GM21528 (cell line): ENCODE results near the gene RNU1-1.
A peak's percentile ranks its signal among the peaks of the same experiment; 100 is the strongest.
"Not testable (repeated sequence)": the region's sequence is repeated elsewhere in the genome, so short reads cannot be mapped to it uniquely, and the experiment has no call there.

Experiments used
- ATAC-seq: cut with Tn5 transposase; IDR thresholded peaks from one replicate; pipeline ENCODE4 v1.9.1; 2021; ENCODE audit warnings: mild to moderate bottlenecking, moderate library complexity; ENCODE audit not compliant: unreplicated experiment, low FRiP score

RNU1-1 gene

DNA sequence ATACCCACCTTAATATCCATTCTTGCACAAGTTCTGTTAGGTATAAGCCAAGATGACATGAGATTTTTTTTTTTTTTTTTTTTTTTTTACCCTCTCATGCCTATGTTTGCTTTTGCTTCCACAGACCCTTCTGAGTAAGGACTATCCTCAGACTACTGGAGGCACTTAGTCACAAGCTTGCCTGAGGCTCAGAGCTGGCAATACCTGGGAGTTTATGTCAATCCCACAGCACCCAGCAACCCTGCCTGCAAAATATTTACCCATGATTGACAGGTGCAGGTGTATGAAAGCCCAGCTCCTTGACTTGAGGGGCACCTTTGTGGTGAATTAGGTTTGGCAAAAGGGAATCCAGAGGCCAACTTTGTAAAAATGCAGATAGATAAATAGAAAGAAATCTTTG is 11.7 kb upstream of the RNU1-1 start:
- ATAC-seq, result not testable (repeated sequence)

DNA sequence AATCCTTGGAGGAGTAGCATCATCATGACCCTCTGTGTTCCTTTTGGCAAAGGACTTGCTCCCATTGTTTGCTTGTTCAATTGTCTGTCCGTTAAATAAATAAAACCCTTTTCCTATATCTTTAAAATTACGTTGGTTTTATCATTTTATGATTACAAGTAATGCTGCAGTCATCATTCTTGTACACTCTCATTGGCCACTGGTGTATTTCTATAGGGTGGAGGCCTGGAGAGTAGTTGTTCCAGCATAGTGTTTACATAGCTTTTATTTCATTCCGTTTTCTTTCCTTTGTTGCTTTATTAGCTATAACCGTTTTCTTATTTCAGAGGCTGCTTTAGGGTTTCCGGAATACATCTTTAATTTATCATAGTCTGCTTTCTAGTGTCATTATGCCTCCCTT is 7.6 kb upstream of the RNU1-1 start:
- ATAC-seq, result not testable (repeated sequence)

DNA sequence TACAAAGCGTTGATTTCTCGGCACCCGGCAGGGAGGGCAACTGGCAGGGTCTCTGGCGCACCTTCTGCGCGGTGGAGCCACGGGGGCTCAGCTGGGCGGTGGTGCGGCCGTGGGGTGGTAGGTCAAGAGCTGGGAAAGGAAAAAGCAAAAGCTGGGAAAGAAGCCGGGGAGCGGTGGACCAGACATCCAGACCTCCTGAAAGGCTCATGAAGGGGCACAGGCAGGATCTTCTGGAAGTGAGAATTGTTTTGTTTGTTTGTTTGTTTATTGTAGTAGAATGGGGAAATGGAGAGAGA is 7.2 kb upstream of the RNU1-1 start:
- ATAC-seq, result no peak

DNA sequence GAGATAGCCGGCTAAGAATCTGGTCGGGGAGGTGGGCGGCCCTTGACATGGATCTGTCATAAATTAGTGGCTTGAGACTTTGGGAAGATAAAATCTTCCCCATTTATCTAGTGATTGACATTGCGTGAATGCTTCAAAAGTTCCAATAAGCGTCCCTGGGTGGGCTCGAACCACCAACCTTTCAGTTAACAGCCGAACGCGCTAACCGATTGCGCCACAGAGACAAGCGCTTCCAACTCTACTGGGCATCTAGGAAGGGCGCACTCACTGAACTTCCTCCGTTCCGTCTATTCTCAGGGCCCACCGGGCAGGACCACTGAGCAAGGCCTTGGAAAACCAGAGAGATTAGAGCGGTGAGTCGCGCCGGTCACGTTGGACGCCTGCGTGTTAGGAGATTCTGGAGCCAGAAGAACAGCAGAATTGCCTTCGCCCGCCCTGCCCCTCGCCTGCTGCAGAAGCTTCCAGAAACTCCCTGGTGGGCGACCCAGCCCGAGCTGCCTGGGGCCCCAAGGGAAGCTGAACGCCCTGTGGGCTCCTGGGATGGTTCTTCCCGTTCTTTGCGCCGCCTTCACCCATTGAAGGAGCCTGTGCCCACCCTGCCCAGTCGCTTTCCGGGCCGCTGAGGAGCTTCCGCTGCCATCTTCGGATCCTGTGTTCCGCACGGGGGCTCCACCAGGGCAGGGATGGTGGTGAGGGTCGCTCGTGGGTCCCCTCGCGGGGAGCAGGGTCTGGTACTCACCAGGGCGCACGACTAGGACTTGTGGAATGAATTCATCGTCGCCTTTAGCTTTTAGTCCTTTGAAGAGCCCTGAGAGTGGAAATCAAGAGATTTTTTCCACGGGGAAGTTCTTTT is 6.6 kb upstream of the RNU1-1 start:
- not testable (repeated sequence) for ATAC-seq

DNA sequence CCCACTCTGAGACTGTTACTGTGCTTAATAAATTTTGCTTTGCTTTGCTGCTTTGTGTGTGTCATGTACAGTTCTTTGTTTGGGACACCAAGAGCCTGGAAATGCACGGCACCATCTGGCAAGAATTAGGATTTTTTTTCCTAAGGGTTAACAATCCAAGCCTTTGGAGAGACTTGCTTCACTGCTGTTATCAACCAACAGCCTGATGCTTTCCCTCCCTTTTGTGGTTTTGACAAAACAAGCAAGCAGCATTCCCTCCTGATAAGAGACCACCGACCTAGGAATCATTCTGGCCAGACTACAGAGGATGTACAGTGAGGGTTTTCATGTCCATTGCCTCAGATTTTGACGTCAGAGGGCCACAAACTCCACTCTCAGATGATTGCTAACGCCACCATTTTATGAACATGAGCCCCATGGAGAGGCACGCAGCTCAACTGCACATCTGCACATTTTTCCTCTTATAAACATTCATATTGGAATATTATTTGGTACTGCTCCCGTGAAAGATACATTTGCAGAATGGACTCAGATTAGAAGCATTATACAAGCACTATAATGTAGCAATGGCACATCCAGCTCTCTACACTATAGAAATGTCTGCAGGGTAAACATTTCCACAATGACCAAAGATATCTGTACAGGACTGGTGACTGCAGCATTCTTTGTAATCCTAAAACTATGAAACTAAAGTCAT is 5.3 kb upstream of the RNU1-1 start:
- not testable (repeated sequence) for ATAC-seq

DNA sequence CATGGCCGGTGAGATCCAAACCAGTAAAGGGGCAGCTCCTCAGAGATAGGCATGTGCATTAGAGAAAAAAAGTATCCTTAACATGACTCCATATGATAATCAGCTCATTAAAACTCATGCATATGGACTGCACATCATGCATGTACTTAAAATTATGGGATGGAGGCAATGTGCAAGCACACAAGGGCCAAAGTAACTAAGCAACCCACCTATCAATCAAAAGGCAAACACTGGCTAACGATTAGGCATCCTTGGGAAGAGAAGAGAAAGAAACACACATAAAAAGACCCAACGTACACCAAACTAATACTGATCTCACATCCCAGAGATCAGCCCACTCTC is 4.8 kb upstream of the RNU1-1 start:
- ATAC-seq, result not testable (repeated sequence)

DNA sequence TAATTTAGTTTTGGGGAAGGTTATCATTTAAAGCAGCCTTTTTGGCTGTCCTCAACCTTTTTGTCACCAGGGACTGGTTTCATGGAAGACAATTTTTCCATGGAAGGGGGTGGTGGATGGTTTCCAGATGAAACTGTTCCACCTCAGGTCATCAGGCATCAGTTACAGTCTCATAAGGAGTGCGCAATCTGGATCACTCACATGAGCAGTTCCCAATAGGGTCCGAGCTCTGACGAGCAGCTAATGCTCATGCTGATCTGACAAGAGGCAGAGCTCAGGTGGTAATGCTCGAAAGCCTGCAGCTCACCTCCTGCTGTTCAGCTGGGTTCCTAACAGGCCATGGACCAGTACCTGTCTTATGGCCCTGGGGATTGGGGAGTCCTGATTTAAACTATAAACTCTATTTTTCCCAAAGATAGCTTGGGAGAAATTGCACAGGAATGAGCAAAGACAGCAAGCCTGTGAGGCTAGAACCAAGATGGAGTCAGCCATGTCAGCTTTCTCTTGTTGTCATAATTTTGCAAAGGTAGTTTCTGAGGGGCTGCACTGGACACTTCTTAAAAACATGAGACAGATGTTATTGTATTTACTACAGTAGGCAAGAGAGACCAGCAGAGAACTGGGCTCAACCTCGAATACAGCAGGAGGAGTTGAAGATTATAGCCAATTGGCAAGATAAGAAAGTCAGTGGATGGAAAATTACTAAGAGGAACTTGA is 2.8 kb upstream of the RNU1-1 start:
- ATAC-seq, result not testable (repeated sequence)

DNA sequence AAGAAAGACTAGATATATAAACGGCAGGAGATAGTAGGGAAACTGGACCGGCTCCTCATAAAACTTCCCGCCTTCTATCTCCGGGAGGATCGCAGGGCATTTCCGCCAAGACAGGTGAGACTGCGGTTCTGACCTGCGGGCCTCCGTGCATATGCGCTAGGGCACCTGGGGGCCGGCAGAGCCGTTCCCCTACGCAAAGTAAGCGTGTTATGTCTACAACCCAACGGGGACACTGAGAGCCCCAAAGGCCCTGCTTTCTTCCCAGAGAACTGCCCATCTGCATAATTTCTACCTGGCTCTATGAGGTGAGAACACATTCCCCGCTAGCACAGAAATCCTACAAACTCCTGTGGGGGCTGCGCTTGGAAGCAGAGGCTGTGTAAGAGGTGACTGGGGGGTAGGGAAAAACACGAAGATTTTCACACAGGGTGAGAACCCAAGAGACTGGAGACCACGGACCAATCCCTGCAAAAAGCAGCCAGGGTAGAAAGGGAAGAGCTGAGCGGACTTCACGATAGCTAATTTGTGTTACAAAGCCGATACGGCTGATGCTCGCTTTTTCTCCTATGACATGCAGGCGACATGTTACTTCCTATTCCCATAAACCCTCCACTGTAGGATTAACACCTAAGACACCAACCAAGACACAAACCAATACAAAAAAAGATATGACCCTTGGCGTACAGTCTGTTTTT is 526 bp downstream of the RNU1-1 start:
- peak; percentile 90 for ATAC-seq

DNA sequence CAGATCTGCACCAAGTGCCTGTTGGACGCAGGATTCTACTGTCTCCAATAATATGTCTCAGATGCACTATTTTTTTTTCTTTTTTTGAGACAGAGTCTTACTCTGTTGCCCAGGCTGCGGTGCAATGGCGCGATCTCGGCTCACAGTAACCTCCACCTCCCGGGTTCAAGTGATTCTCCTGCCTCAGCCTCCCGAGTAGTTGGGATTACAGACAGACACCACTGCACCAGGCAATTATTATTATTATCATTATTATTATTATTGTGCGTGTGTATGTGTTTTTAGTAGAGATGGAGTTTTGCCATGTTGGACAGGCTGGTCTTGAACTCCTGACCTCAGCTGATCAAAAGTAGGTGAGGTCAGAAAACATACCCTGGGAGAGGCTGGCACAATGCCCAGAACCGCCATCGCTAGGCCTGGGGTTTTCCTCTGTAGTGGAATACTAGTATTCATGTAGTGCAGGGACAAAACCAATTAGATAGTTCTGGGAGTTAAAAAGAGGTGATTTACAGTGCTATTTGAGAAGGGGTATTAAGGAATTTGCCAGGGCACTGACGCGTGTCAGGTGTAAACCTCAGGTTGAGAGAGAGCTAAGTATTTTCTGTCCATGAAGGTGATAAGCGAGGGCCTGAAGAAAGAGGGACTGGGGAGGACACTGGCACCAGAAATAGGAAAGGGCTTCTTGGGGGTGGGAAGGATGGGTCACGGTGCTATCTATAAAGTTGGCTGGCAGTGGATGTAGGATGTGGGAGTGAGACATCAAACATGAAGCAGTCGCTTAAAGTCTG is 1.3 kb downstream of the RNU1-1 start:
- not testable (repeated sequence) for ATAC-seq

DNA sequence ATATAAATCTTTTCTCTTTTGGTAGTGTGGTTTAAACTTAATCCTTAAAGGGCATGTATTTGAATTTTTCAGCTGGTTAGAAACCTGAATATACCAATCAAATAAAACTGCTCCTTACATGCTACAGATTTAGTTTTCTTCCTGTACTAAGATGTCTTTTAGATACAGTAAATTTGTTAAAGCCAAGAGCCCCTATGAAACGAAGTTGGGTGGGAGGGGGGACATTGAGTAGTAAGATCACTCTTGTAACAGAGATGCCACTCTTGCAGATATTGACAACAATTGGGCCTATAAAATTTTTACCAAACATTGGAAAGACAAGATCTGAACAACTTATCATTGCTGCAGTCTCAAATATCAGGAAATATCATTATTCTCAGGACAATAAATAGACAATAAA is 2.2 kb downstream of the RNU1-1 start:
- not testable (repeated sequence) for ATAC-seq

DNA sequence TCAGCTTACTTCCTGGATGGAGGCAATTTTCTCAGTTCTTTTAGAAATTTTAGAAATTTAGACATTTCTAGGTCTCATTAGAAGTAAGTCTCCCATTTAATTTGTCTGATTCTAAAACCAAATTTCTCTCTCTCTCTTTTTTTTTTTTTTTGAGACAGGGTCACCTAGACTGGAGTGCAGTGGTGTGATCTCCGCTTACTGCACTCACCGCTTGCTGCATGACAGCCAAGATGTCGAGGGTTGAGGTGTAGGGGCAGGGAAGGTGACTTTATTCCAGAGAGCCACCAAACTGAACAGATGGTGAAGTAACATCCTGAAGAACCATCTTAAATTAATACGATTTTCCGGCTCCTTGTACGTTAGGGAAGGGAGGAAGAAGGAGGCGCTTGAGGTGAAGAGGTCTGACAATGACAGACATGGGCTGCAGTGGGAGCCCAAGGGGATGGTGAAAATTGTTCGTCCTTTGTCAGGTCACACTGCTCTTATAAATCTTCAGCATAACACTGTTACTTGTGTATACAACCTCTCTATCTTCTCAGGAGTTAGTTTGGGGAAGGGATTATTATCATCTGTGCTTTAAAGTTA is 5.1 kb downstream of the RNU1-1 start:
- ATAC-seq, result not testable (repeated sequence)

DNA sequence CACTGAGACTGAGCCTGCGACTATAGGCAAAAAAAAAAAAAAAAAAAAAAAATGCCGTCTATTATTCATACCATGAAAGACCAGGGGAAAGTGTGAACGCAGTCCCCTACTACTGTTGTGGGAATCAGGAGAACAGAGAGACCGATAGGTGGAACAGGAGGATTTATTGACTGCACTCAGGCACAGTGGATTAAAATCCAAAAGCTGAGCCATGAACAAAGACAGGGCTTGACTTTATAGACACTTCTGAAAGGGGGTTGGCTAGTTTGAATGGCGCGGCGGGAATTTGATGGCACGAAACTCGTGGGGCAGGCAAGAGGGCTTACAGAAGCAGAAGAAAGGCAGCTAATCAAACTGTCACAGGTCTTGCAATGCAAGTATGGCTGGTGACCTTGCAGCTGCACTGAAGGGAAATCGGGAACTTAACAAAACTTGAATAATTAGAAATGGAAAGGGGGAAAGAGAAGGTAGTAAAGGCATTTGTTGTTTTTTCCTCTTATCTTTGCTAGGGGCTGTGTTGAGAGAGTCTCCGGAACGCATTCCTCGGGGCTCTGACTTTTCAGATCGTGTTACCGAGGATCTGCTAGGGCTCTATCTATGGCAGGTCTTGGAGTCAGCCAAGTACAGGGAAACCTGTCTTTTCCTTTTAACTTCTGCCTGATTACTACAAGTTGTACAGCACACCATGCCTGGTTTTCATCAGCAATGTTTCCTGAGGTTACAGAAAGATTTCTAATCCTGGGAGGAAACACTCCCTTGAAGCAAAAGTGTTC is 7.5 kb downstream of the RNU1-1 start:
- not testable (repeated sequence) for ATAC-seq

DNA sequence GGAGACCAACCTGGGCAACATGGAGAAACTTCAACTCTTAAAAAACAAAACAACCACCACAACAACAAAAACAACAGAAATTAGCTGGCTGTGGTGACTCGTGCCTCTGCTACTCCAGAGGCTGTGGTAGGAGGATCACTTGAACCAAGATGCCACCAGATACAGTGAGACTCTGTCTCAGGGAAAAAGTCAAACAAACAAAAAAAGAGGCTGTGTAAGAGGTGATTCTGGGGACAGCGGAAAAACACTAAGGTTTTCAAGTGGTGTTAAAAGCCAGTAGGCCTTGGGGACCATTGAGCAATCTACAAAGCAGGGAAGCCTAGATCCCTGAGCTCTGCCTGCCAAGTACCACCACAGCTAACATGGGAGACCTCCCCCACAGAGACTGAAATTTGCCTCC is 8.2 kb downstream of the RNU1-1 start:
- ATAC-seq, result not testable (repeated sequence)

DNA sequence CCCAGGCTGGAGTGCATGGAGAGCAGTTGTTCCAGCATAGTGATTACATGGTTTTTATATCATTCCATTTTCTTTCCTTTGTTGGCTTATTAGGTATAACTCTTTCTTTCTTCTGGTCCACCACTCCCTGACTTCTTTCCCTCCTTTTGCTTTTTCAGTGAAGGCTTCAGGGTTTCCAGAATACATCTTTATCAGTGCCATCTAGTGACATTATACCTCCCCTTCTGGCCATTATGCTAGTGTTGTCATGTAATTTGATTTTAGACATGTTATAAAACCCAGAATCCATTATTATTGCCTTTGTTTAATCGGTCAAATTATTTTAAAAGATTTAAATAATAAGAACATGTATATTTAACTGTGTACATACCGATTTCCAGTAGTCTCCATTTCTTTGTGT is 10.6 kb downstream of the RNU1-1 start:
- no peak for ATAC-seq

DNA sequence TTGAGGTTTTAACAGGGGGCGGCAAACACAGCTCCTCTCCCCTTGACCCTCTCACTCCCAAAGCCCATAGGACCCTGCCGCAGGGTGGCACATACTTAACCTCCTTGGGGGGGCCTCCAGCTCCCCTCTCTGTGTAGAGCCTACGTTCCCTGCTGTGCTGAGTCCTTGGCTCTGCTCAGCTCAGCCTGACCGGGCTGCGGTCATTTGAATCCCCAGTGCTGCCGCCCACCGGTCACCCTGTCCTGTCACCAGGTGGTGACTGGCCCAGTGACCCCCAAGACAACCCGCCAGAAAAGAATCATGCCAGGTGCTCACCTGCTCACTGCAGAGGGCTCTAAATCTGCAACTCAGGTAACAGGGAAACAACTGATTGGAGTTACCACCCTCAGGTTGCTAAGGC is 12.6 kb downstream of the RNU1-1 start:
- not testable (repeated sequence) for ATAC-seq

DNA sequence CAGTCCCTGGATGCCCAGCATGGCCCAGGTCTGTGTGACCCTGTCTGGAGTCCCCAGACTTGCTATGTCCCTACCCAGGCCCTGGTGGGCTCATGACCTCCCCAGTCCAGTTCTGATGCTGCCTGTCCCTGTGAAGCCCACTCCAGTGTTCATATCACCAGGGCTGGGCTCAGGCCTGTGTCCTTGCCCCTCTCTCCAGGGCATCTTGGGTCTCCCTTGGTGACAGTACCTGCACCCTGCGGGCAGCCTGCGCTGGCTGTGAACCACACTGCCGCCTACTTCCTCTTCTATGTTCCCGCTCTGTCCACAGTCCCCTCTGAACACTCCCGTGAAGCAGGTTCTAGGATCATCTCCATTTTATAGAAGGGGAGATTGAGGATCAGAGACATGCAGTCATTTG is 13.1 kb downstream of the RNU1-1 start:
- not testable (repeated sequence) for ATAC-seq

DNA sequence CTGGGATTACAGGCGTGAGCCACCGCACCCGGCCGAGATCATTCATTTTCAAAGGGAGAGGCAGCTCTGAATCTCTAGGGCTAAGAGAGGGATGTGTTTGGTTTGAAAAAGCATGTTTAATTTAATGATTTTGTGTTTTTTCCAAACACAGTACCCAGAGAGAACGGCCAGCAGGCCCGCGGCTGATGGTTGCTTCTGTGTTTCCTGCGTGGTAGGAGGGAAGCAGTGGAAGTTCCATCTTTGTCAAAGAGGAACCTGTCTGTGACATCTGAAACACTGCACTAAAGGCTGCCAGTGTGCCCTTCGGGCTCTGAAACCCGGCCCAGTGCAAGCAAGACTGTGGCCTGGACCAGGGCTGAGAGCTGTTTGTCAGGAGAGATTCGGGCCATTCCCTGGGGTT is 13.6 kb downstream of the RNU1-1 start:
- ATAC-seq, result not testable (repeated sequence)

DNA sequence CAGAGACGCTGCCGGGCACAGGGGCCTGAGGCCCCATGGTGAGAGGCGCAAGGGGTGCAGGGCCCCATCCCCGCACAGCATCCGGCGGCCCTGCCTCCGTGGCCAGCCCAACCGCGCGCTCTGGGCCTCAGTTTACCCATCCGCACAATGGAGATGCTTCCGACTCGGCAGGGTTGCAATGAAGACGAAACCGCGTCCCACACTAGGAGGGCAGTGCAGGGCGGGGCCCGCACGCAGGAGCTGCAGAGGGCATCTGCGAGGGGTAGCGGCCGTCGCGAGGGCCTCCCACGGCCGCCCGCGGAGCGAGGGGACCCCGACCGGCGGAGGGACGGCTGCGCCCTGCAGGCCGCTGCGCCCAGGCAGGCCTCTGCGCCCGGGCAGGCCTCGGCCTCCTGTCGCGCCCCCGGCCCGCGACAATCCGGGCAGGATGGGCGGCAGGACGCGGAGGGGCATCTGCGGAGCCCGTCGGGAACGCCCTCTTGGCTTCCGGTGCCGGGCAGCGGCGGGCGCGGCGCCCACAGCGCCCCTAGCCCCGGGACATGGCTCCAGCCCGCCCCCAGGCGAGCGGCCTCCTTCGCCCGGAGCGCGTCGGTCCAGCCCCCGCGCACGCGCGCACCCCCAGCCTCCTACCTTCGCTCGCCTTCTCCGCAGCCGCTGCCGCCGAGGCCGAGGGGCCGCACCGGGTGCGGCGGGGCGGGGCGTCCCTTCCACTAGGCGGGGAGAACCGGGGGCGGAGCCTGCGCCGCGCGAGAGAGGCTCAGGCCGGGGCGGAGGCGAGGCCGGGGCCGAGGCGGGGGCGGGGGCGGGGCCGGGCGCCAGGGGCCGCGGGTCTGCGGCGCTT is 15.3 kb downstream of the RNU1-1 start:
- ATAC-seq, result peak; percentile 83
